Stimulated activated naive CD4-positive, alpha-beta T cell (primary cell): ENCODE results near the gene ZNF622.

ENCODE experiments used
- DNase-seq, 6 experiments: peaks; one replicate each; lab custom pipeline; 2025; lab: John Stamatoyannopoulos, UW

The ZNF622 gene

DNA sequence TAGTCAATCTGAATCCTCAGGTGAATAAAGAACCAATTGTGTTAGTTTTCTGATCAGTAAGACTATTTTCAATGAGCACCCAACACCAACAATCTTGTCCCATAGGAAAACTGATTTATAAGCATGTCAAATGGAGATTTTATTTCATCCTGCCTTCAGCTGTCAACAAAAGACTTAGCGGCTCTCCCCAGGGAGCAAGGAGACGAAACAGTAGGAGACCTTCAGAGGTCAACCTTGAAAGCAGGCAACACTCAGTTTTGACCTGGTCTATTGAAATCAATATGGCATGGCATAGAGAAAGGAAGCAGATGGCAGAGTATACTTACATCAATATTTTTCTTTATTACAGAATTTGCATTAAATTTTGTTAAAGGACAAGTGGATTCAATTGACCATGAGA lies 34.1 kb downstream of the ZNF622 start:
- no peak for DNase-seq

- no peak for DNase-seq
Measured at GRCh38 chr5:16430349-16431089, 35.1 kb downstream of the ZNF622 start.

GRCh38 chr5:16428359-16428758 lies 37.2 kb downstream of the ZNF622 start:
- no peak for DNase-seq

DNA sequence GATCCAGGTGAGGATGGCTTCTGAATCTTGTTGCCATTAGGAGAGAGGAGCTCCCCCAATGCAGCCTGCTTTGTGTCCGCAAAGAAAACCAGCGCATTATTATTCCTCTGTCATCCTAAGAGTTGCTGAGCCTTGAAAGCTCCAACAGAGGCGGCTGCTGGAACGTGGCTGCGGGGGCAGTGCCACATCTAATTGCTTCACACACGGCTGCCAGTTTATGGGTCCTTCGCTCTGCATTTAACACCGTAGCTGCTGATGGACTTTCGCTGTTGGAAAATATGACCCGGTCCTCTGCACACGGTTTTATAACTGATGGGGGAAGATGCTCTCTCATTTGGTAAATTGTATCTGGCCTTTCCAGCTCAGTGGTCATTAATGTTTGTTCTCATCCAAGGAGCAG lies 38.0 kb downstream of the ZNF622 start:
- DNase-seq = no peak

DNA sequence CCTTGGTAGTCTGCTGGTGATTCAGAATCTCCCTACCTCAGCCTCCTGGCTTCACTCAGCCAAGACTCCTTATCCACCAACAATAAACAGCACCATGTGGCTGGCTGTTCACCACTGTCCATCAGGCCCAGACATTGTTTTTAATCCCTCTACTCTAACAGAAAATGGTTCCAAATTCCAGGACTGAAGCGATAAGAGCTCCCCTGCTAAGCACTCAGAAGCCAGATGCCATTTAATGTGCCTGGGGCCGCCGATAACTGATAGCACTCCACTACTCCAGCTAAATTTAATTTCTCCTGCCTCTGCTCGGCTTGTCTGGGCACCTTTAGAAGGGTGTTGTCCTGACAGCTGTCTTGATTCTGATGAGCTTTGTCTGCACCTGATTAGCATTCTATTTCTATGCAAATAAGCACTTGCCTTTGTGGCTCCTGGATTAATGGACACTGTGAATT lies 47.1 kb downstream of the ZNF622 start:
- DNase-seq = no peak

- DNase-seq = no peak
Measured at GRCh38 chr5:16417398-16418074, 48.1 kb downstream of the ZNF622 start.

DNA sequence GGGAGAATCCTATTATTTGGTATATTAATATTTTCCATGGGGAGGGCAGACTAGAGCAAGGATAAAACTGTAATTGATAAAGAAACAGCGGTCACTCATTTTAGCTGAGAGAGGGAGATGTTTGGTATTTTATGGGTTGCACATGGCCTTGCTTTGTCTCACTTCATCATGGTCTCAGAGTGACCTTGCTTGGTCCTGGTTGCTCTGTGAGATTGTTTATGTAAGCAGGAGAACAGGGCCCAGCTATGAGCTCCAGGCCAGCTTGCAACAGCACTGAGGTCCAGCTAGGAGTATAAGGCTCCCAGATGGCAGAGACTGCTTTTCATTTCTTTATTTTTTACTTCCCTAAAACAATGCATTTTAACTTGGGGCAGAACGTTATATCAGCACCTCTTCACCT lies 50.7 kb downstream of the ZNF622 start:
- DNase-seq = no peak

GRCh38 chr5:16413166-16413860 lies 52.3 kb downstream of the ZNF622 start:
- no peak for DNase-seq

DNA sequence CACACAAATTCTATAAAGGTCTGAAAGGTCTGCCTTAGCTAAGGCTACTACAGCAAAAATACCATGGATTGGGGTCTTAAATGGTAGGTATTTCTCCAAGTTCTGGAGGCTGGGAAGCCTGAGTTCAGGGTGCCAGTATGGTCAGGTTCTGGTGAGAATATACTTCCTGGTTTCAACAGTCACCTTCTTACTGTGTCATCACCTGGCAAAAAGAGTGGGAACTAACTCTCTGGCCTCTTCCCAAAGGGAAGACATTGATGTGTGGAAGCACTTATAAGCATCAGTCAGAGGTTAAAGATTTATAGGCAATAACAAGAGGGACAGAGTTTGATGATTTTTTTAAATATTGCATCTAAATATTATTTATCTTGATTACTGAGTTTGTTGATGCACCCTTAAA lies 53.0 kb downstream of the ZNF622 start:
- no peak for DNase-seq

- no peak for DNase-seq
Measured at GRCh38 chr5:16411741-16412455, 53.7 kb downstream of the ZNF622 start.

DNA sequence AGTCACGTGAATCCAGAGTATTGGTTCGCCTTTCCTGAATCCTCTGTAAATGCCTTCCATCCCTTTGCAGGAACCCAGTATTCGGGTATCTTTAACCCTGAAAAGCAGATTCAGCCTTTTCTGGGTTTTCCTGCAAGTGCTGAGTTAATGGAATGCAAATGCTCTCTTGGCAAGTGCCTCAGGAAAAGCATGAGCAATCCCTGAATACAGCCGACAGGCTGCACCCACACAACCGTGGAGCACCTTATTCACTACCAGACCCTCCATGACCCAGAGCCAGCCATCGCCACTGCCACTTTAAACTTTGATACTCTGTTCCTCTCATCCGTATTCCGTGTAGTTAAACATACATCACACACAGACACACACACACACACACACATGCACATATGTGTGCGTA lies 54.4 kb downstream of the ZNF622 start:
- DNase-seq = no peak

DNA sequence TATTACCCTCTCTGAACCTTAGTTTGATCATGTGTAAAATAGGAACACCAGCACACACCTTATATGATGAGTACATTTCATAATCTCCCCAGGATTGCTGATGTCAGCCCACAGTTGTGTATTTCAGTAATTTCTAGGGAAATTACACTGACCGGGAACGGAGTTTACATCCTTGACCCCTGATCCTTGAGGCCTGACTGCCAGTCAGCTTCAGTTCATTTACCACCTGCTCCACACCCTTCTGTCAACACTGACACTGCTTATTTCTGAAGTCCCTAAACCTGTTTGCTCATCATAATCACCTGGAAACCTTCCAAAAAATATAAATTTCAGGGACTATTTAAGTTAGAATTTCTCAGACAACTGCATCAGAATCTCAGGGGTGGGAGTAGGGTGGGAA lies 55.3 kb downstream of the ZNF622 start:
- DNase-seq = no peak

- DNase-seq = no peak
Measured at GRCh38 chr5:16406630-16407029, 59.0 kb downstream of the ZNF622 start.

- DNase-seq = no peak
Measured at GRCh38 chr5:16406023-16406422, 59.6 kb downstream of the ZNF622 start.
